ENCODE measurements around the gene PIP5K1C. TPM values are rescaled to one million over a fixed set of nuclear protein-coding genes. Genes with fewer than 3 reads are reported as not detected.

The PIP5K1C gene
- total and polyA plus RNA-seq, 8 donors: 8.6 to 164 (median 25.6) TPM

DNA sequence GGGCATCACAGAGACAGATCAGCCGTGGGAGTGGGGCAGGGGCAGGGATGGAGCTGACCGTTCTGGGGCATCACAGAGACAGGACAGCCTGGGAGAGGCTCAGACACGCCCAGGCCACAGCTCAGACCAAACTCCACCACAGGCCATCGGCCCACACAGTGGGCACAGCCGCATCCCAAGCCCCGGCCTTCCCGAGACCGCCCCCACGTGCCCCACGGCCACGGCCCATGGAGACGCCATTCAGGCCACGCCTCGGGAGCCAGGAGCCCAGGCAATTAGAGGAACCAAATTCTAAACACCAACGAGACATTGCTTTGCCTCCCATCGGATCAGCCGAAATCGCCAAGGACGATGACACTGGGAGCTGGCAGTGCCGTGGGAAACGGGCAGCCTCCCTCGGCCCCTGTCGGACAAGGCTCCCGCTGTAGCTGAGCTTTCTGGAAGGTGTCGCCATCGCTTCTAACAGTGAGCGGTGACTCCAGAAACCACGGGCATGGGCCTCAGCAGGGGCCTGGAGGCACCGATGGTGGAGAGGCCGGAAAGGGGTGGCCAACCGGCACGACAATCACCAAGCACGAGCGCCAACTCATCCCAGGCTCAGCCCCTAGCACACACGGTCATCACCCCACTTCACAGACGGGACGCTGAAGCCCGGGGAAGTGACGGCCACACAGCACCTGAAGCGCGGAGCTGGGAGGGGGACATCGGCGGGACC, 2.4 kb downstream of the PIP5K1C start:
- Histone ChIP-seq H3K27ac (peak overlapping the region in 3 of 5 donors; percentile 83 to 95 (median 94)), H3K4me3 (peak overlapping the region; percentile 2 to 99 (median 50)), H3K4me1 (peaks cover 15 to 68% (median 46%) of the 10 kb centered on the region in 4 donors), H3K9me3 (no peaks in the 10 kb centered on the region), H3K27me3 (no peaks in the 10 kb centered on the region), H3K36me3 (peaks cover 0 to 20% (median 14%) of the 10 kb centered on the region in 4 donors)
- WGBS, 5 donors: 83 to 92% (median 89%) methylated on average over 25 to 43 of the region's 43 CpGs
- intact Hi-C loops (cut with DNase I; ENCODE audit: low total_unique reads): no loop called here
- DNase-seq: no peak
- TF ChIP-seq POLR2A (IDR thresholded peaks at IDR 0.05) (no peak), EP300 (IDR thresholded peaks at IDR 0.05) (no peak), POLR2AphosphoS5 (IDR thresholded peaks at IDR 0.05) (no peak)
- TF ChIP-seq, protein P1, sequence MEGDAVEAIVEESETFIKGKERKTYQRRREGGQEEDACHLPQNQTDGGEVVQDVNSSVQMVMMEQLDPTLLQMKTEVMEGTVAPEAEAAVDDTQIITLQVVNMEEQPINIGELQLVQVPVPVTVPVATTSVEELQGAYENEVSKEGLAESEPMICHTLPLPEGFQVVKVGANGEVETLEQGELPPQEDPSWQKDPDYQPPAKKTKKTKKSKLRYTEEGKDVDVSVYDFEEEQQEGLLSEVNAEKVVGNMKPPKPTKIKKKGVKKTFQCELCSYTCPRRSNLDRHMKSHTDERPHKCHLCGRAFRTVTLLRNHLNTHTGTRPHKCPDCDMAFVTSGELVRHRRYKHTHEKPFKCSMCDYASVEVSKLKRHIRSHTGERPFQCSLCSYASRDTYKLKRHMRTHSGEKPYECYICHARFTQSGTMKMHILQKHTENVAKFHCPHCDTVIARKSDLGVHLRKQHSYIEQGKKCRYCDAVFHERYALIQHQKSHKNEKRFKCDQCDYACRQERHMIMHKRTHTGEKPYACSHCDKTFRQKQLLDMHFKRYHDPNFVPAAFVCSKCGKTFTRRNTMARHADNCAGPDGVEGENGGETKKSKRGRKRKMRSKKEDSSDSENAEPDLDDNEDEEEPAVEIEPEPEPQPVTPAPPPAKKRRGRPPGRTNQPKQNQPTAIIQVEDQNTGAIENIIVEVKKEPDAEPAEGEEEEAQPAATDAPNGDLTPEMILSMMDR (IDR thresholded peaks at IDR 0.05): no peak

DNA sequence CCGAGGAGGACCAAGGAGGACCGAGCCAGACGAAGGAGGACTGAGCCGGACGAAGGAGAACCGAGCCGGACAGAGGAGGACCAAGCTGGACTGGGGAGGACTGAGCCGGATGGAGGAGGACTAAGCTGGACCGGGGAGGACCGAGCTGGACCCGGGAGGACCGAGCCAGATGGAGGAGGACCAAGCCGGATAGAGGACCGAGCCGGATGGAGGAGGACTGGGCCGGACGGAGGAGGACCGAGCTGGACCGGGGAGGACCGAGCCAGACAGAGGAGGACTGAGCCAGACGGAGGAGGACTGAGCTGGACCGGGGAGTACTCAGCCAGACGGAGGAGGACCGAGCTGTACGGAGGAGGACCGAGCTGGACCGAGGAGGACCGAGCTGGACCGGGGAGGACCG, 3.2 kb downstream of the PIP5K1C start:
- intact Hi-C loops (cut with DNase I; ENCODE audit: low total_unique reads): no loop called here
- peaks cover 15 to 68% (median 50%) of the 10 kb centered on the region in 4 donors for H3K4me1 ChIP-seq
- H3K27ac ChIP-seq: peak overlapping the region in 2 of 5 donors; percentile 94 to 95
- WGBS, 5 donors: 87 to 95% (median 93%) methylated on average over 30 of the region's 30 CpGs
- H3K27me3 ChIP-seq: no peaks in the 10 kb centered on the region
- H3K9me3 ChIP-seq: no peaks in the 10 kb centered on the region
- H3K36me3 ChIP-seq: peaks cover 0 to 20% (median 14%) of the 10 kb centered on the region in 4 donors
- DNase-seq: no peak
- TF ChIP-seq EP300 (IDR thresholded peaks at IDR 0.05) (no peak), POLR2A (IDR thresholded peaks at IDR 0.05) (no peak), POLR2AphosphoS5 (IDR thresholded peaks at IDR 0.05) (no peak)
- TF ChIP-seq, protein P1 (IDR thresholded peaks at IDR 0.05): no peak
- H3K4me3 ChIP-seq: no peak overlapping the region

DNA sequence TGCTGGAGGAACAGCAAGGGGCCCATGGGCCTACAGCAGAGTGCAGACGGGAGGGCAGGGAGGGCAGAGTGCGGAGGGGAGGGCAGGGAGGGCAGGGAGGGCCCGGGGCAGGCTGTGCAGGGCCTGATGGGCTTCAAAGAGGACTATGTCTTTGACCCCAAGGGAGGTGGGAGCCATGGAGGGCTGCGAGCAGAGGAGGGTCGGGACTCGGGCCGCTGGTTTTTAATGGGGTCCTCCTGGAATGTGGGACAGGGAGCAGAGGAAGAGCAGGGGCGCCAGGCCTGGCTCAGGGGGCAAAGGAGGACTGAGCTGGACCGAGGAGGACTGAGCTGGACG, 3.6 kb downstream of the PIP5K1C start:
- no peak for DNase-seq
- TF ChIP-seq, protein P1 (IDR thresholded peaks at IDR 0.05): no peak
- TF ChIP-seq POLR2A (IDR thresholded peaks at IDR 0.05) (no peak), POLR2AphosphoS5 (IDR thresholded peaks at IDR 0.05) (no peak), EP300 (IDR thresholded peaks at IDR 0.05) (no peak)
- Histone ChIP-seq H3K4me1 (peaks cover 15 to 72% (median 50%) of the 10 kb centered on the region in 4 donors), H3K4me3 (no peak overlapping the region), H3K27ac (peak overlapping the region in 1 of 5 donors; percentile 95), H3K27me3 (no peaks in the 10 kb centered on the region), H3K36me3 (peaks cover 0 to 20% (median 14%) of the 10 kb centered on the region in 4 donors), H3K9me3 (no peaks in the 10 kb centered on the region)
- intact Hi-C loops (cut with DNase I; ENCODE audit: low total_unique reads): no loop called here
- 88 to 95% (median 90%) methylated on average over 9 to 10 of the region's 10 CpGs for WGBS, 5 donors

DNA sequence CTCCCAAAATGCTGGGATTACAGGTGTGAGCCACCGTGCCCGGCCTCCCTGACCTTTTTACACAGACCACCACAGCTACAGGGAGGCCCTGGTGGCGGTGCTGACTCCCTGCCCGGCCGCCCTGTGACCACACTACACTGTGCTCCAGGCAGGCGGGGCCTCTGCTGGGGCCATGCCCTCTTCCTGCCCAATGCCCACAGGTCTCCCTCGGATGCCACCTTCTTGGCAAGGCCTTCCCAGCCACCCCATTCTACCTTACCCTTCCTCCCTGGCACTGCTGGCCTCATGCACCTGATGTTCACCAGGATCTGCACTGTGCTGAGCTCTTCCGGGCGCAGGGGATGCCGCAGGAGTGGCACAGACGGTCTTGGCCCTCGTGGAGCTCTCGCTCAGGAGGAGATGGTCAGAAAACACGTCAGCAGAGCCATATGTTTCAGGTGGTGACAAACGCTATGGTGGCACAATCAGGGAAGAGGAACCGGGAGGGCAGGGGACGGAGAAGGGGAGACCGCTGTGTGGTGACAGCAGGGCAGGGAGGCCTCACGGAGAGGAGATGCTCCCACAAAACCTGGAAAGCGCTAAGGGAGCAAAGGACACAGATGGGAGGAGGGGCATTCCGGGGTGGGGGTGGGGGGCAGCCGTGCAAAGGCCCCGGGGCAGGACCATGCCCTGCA, 4.1 kb downstream of the PIP5K1C start:
- WGBS, 5 donors: 86 to 91% (median 90%) methylated on average over 20 to 23 of the region's 23 CpGs
- intact Hi-C loops (cut with DNase I; ENCODE audit: low total_unique reads): no loop called here
- TF ChIP-seq EP300 (IDR thresholded peaks at IDR 0.05): no peak
- no peak for TF ChIP-seq POLR2AphosphoS5 (IDR thresholded peaks at IDR 0.05)
- no peak for TF ChIP-seq POLR2A (IDR thresholded peaks at IDR 0.05)
- TF ChIP-seq, protein P1 (IDR thresholded peaks at IDR 0.05): no peak
- DNase-seq: no peak
- Histone ChIP-seq H3K9me3 (no peaks in the 10 kb centered on the region), H3K36me3 (peaks cover 0 to 21% (median 14%) of the 10 kb centered on the region in 4 donors), H3K4me3 (no peak overlapping the region), H3K27me3 (no peaks in the 10 kb centered on the region), H3K27ac (peak overlapping the region in 1 of 5 donors; percentile 95), H3K4me1 (peaks cover 15 to 73% (median 50%) of the 10 kb centered on the region in 4 donors)
